Stimulated activated CD8-positive, alpha-beta memory T cell treated with anti-CD3 and anti-CD28 coated beads, Interleukin-15, amount 100 ng/mL, for 4 hours (primary cell): ENCODE measurements around the gene PRR15.
"Not testable (repeated sequence)": the region's sequence is repeated elsewhere in the genome, so short reads cannot be mapped to it uniquely, and the experiment has no call there.

Experiments used
- DNase-seq, 2 donors: peaks; one replicate each; pipeline ENCODE4 v3.0.0-alpha.2; 2020; ENCODE audit warnings: low read depth in 2 of 2

PRR15 gene

DNA sequence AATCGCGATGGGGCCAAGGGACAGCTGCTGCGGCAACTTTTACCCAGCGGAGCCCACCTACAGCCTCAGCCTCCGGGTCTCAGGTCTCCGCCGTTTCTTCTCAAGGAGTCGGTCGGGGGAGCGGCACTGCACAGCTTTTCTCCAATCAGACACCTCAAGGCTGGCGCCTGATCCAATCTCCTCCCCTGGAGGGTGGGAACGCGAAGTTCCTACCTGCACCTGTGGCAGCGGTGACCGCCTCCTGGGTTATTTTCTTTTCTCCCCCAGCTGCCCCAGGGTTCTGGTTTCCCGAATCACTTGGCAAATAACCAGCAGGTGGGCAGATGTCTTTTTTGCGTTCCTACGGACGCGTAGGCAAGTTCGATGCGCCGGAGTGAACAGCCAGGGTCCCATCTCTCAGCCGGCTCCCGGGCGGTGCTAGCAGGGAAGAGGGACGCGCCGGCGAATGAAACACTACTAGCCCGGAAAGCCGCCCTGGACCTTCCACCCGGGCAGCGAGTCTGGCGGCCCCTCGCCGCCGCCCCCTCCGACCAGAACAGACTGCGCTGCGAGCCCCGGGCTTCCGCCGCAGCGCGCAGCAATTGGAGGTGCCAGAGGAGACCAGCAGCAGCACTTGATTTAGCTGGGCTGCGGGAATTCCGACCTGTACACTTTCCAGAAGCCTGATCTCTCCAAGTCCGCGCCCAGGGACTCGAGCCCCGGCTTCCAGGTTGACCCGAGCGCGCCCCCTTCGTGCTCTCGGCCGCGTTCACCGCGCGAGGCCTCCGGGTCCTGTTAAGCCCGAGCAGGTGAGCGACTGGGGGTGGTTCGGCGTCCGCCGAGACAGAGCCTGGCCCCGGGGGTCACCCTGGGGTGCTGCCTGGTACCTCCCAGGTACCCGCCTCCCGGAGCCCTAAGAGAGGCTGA is at the start of gene PRR15:
TSS of gene PRR15 (plus strand) at position 246 of the 906 bp plus-strand sequence. CDS start 2,495 bp downstream, outside the sequence.
- no peak for DNase-seq

DNA sequence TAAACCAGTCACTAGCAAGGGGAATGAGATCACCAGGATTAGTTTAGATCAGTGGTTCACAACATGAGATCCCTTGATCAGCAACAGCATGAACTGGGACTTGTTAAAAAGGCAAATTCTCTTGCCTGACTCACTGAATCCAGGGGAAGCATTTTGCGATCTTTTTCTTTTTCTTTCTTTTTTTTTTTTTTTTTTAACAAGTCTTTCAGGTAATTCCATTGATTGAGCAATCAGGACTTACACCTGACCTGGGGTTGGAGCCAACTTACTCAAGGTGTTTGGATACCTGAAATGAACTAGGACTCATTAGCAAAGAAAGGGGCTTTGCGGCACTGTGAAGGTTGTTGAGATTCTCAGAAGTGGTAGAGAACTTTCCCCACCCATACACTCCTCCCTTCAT is 47.1 kb upstream of the PRR15 start:
- DNase-seq: no peak

DNA sequence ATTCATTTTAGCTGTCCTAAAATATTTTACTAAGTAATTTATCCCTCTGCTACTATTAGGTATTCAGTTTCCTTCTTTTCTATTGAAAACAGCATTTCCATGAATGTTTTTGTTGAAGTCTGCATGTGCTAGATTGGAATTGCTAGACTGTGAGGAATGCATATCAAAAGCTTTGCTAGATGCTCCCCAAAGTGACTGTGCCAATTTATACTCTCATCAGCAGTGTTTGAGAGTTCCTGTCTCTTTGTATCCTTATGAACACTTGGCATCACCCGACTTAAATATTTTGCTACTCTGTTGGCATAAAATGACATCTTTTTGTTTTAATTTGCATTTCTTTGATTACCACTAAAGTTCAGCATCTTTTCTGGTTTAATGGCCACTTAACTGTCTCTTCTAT is 45.0 kb upstream of the PRR15 start:
- no peak for DNase-seq

- no peak for DNase-seq
Observed at GRCh38 chr7:29523728-29524127, 39.9 kb upstream of the PRR15 start.

DNA sequence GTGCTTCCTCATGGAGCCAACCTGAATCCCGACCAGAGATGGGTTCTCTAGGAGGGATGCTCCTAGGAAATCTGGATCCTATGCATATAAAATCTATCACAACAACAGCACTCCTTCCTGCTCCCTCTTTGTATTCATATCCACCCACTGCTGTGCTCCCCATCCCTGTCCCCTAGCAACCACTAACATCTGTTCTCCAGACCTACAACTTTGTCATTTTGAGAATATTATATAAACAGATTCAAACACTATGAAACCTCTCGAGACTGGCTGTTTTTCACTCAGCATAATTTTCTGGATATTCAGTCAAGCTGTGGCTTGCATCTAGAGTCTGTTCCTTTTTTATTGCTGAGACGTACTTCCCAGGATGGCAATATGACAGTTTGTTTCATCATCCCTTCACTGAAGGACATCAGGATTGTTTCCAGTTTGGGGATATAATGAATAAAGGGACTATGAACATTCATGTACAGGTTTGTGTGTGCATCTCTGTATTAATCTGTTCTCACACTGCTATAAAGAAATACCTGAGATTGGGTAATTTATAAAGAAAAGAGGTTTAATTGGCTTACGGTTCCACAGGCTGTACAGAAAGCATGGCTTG is 36.0 kb upstream of the PRR15 start:
- no peak for DNase-seq

- DNase-seq: not testable (repeated sequence)
Observed at GRCh38 chr7:29528526-29528925, 35.1 kb upstream of the PRR15 start.

GRCh38 chr7:29538389-29538788 is 25.2 kb upstream of the PRR15 start:
- DNase-seq: no peak

- DNase-seq: no peak
Observed at GRCh38 chr7:29539471-29539870, 24.2 kb upstream of the PRR15 start.

DNA sequence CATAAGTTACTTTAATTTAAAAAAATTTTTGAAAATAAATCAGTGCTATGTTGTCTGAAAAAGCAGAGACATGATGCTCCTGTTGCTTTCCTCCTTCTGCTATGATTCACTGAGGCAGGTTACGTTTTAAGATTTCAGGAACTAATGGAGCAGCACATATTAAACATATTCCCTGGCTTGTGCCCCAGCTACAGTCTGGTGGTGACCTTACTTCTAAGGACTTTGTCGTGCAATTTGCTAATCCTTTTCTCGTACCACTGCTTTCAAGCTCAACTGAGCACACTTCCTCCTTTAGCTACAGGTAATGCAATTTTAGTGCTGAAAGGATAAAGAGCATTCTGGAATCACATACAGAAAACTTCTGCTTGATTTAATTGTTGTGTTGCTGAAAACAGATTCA is 16.2 kb upstream of the PRR15 start:
- DNase-seq: no peak

GRCh38 chr7:29548823-29549222 is 14.8 kb upstream of the PRR15 start:
- no peak for DNase-seq

DNA sequence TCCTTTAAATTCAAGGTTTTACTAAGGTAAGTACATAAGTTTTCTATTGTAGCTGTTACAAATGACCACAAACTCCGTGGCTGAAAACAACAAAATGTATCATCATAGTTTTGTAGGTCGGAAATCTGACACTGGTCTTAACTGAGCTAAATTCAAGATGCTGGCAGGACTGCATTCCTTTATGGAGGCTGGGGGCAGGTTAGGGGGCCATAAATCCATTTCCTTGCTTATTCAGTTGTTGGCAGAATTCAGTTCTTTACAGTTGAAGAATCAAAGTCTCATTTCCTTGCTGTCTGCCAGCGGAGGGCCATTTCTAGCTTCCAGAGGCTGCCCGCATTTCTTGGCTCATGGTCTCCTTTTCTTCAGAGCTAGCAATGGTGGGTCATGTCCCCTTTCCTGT is 11.2 kb upstream of the PRR15 start:
- no peak for DNase-seq

DNA sequence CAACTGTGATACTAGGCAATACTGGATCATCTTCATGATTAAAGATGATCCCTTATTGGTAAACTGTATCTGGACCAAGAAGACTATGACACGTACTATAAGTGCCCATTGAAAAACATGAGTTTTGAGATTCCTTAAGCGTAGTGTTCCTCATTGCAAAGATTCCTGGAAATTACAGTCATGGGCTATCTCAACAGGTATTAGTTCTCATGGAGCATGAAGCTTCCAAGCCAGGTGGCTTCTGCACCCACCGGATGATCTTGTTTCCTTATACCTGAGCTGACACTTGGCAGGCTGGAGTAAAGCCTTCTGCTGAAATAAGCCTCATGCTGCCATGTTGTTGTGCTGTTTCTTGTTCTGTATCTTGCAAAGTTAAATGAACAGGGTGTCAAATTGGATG is 8.6 kb upstream of the PRR15 start:
- no peak for DNase-seq

DNA sequence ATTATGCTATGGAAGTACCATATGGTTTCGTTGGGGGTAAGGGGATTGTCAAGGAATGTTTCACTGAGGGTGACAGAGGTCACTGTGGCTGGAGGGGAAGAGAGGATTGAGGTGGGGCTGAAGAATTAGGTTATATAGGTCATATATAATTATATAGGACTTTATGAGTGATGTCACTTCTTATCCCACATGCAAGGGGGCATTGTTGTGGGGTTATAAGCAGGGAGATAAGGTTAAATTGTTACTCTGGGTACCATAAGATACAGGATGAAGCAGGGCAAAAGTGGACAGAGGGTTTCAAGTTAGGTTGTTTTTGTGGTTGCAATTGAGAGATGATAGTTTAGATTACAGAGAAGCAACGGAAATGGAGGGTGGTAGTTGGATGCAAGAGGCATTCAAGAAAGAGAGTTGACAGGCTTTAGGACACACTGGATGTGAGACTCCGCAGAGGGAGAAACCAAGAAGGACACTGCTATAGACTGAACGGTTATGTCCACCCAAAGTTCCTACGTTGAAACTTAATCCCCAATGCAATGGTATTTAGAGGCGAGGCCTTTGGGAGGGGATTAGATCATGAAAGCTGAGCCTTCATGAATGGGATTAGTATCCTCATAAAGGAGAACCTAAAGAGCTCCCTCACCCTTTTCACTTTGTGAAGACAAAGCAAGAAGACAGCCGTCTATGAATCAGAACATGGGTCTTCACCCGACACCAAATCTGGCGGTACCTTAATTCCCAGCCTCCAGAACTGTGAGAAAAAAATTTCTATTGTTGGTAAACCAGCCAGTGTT is 7.0 kb upstream of the PRR15 start:
- no peak for DNase-seq

- DNase-seq: no peak
Observed at GRCh38 chr7:29557954-29558353, 5.7 kb upstream of the PRR15 start.

DNA sequence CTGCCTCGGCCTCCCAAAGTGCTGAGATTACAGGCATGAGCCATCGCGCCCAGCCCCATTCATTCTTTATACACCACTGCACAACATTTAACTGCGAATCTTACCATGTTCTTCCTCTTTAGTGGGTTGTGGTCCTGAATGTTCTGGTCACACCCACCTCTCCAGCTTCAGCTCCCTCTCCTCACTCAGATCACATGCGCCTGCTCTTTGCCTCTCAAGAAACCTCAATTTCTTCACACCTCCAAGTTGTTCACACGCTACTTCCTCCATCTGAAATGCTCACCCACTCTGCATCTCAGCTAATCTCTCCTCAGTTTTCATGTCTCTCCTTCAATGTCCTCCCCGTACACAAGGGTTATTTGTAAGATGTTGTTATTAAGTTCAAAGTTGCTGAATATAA is 2.4 kb upstream of the PRR15 start:
- DNase-seq: no peak

DNA sequence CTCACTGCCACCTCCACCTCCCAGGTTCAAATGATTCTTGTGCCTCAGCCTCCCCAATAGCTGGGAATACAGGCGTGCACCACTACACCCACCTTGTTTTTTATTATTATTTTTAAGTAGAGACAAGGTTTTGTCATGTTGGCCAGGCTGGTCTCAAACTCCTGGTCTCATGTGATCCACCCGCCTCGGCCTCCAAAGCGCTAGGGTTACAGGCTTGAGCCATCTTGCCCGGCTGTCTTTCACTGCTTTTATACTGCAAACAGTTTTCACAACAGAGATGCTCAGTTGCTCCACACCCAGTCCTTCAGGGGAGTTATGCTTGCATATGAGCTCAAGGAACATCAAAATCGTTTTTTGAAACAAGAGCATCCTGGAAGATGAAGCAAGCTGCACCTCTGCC is 1.3 kb upstream of the PRR15 start:
- no peak for DNase-seq

GRCh38 chr7:29564496-29565223 is 1.0 kb downstream of the PRR15 start:
- DNase-seq: no peak

DNA sequence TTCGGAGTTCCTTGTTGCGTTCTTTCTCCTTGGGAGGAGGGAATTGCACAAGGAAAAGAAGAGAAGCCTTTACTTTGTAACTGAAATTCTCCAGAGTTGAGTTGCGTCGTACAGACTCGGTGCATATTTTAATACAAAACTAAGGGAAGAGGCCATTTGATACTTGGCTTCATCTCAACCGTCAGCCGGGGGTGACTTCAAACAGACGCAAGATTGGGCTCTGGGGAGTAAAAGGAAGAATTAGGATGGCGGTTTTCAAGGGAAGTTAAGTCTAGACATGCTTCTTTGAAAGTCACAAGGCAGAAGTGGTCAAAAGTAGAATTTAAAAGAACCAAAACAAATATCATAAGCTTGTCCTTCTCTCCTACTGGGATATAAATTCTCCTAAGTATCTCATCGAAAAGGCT is 1.6 kb downstream of the PRR15 start:
- no peak for DNase-seq

DNA sequence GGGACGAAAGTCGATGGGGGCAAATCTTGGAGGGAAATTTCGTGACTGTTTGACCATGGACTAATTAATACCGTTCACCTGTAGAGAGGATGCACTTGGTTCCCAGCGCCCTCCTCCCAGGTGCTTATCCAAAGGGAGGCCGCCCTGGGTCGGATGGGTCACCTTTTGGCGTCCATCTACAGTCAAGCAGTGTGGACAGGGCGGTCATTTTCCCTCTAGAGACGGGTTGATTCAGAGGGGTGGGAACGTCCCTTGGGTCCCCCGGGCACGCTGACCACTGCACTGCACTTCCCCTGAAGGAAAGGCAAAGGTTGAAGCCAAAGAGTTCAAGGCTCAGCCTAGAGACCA is 2.0 kb downstream of the PRR15 start:
- DNase-seq: no peak

DNA sequence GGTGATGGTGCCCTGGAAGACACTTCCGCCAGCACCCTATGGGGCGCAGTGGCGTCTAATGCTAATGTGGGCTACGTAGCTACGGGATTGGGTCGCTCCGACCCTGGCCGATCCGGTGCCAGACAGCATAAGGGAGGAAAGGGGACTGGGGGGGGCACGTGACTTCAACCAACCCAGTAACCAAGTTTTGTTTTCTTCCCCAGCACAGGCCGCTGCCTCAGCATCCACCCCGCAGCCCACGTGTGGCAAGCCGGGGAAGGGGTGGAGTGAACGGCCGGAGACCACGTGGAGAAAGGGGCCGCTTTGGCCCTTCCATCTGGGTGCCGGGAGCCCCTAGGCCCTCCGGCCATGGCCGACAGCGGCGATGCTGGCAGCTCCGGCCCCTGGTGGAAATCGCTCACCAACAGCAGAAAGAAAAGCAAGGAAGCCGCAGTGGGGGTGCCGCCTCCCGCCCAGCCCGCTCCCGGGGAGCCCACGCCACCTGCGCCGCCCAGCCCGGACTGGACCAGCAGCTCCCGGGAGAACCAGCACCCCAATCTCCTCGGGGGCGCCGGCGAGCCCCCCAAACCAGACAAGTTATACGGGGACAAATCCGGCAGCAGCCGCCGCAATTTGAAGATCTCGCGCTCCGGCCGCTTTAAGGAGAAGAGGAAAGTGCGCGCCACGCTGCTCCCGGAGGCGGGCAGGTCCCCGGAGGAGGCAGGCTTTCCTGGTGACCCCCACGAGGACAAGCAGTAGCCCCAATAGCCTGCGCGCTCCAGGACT is 2.5 kb downstream of the PRR15 start:
- no peak for DNase-seq

GRCh38 chr7:29567174-29567573 is 3.5 kb downstream of the PRR15 start:
- DNase-seq: no peak
